ENCODE measurements around the gene MICU1.

The MICU1 gene

DNA sequence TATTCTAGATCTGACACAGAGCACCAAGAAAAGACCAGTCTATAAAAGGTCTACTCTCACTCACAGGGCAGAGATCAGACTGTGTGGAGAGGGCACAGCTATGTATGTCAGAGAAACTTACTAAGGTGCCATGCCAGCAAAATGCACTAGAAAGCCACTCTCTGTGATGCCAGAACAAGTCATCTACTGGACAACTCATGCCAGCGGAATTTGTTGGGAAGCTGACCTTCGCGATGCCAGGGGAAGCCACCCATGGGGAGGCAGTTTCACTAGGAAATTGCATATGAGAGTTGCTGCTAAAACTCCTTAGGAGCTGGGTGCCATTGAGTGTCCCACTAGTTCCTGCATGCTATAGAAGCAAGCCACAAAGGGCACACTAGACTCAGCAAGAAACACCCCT, 58.5 kb downstream of the MICU1 start:
- H3K4me3 ChIP-seq (ENCODE audit: low read depth, low read length), result no peak overlapping the region
- peak; percentile 20 for DNase-seq
- TF ChIP-seq, protein P1, sequence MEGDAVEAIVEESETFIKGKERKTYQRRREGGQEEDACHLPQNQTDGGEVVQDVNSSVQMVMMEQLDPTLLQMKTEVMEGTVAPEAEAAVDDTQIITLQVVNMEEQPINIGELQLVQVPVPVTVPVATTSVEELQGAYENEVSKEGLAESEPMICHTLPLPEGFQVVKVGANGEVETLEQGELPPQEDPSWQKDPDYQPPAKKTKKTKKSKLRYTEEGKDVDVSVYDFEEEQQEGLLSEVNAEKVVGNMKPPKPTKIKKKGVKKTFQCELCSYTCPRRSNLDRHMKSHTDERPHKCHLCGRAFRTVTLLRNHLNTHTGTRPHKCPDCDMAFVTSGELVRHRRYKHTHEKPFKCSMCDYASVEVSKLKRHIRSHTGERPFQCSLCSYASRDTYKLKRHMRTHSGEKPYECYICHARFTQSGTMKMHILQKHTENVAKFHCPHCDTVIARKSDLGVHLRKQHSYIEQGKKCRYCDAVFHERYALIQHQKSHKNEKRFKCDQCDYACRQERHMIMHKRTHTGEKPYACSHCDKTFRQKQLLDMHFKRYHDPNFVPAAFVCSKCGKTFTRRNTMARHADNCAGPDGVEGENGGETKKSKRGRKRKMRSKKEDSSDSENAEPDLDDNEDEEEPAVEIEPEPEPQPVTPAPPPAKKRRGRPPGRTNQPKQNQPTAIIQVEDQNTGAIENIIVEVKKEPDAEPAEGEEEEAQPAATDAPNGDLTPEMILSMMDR (IDR thresholded peaks at IDR 0.05; ENCODE audit: low read depth, low read length, missing control alignments), result no peak
- in situ Hi-C loops (cut with HindIII; ENCODE audit: low pct_ligation_motif_present, low sequenced_read_pairs), result no loop called here
- H3K27me3 ChIP-seq (replicated peaks), result no peaks in the 10 kb centered on the region
- no peaks in the 10 kb centered on the region for H3K36me3 ChIP-seq (replicated peaks)
- H3K27ac ChIP-seq, result no peak overlapping the region

DNA sequence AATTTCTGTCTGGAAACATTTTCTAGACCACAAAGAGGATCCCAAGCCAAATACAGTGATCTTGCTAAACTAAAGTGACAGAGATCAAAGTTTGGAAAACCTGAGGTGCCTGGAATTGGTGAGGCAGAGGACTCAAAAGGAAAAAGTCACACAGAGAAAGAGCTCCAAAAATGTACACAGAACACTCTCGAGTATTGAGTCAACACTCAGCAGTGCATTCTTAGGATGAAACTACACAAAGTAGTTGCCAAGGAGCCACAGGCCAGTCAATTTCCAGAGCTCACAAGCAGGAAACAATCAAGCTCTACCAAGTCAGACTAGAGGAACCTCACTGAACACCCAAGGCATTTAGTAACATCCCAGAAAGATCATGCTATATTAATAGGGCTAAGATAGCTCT, 61.3 kb downstream of the MICU1 start:
- Histone ChIP-seq H3K36me3 (replicated peaks) (no peaks in the 10 kb centered on the region), H3K27ac (no peak overlapping the region), H3K27me3 (replicated peaks) (no peaks in the 10 kb centered on the region), H3K4me3 (ENCODE audit: low read depth, low read length) (no peak overlapping the region)
- peak; percentile 54 for DNase-seq
- TF ChIP-seq, protein P1 (IDR thresholded peaks at IDR 0.05; ENCODE audit: low read depth, low read length, missing control alignments), result no peak
- in situ Hi-C loops (cut with HindIII; ENCODE audit: low pct_ligation_motif_present, low sequenced_read_pairs), result no loop called here

GRCh38 chr10:72563327-72563932, 62.4 kb downstream of the MICU1 start:
- TF ChIP-seq, protein P1 (IDR thresholded peaks at IDR 0.05; ENCODE audit: low read depth, low read length, missing control alignments), result no peak
- no peak for DNase-seq
- no peak overlapping the region for H3K4me3 ChIP-seq (ENCODE audit: low read depth, low read length)
- in situ Hi-C loops (cut with HindIII; ENCODE audit: low pct_ligation_motif_present, low sequenced_read_pairs), result no loop called here
- H3K27me3 ChIP-seq (replicated peaks), result no peaks in the 10 kb centered on the region
- H3K36me3 ChIP-seq (replicated peaks), result no peaks in the 10 kb centered on the region
- no peak overlapping the region for H3K27ac ChIP-seq

GRCh38 chr10:72561745-72562166, 64.1 kb downstream of the MICU1 start:
- in situ Hi-C loops (cut with HindIII; ENCODE audit: low pct_ligation_motif_present, low sequenced_read_pairs), result no loop called here
- Histone ChIP-seq H3K36me3 (replicated peaks) (no peaks in the 10 kb centered on the region), H3K27ac (no peak overlapping the region), H3K4me3 (ENCODE audit: low read depth, low read length) (no peak overlapping the region), H3K27me3 (replicated peaks) (no peaks in the 10 kb centered on the region)
- TF ChIP-seq, protein P1 (IDR thresholded peaks at IDR 0.05; ENCODE audit: low read depth, low read length, missing control alignments), result no peak
- no peak for DNase-seq

DNA sequence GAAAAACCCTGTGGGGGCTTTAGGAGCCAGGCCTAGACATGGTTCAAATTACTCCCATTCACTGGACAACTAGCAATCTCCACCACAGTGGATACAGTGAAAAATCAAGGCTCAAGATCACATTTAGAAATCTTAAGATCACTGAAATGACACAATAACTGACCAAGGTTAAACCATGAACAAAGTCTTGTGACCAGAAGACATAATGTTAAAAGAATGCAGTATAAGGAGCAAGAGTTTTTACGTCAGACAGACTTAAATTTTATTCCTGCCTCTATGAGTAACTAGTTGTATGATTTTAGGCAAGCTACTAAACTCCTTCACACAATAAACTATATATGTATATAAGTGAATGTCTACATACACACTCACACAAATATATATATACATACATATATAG, 68.5 kb downstream of the MICU1 start:
- in situ Hi-C loops (cut with HindIII; ENCODE audit: low pct_ligation_motif_present, low sequenced_read_pairs), result no loop called here
- H3K4me3 ChIP-seq (ENCODE audit: low read depth, low read length), result no peak overlapping the region
- TF ChIP-seq, protein P1 (IDR thresholded peaks at IDR 0.05; ENCODE audit: low read depth, low read length, missing control alignments), result no peak
- no peaks in the 10 kb centered on the region for H3K36me3 ChIP-seq (replicated peaks)
- peak overlapping the region; percentile 25 for H3K27ac ChIP-seq
- DNase-seq, result peak; percentile 3
- H3K27me3 ChIP-seq (replicated peaks), result no peaks in the 10 kb centered on the region

DNA sequence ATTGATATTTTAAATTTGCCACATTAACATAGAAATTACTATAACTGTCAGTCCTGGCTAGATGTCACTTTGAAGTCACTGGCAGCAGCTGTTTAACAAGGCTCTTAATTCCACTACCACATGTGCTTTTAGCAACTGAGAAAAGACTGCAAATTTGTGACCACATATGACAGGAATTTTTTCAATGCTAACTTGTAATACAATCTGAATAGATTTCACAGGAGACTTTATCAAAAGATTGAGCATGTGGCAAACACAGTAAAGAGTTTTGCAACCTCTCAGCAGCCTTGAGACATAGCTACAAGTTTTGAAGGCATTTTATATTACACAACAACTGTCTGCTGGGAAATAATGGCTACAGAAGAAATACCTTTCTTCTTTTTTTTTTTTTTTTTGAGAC, 73.0 kb downstream of the MICU1 start:
- TF ChIP-seq, protein P1 (IDR thresholded peaks at IDR 0.05; ENCODE audit: low read depth, low read length, missing control alignments), result no peak
- H3K36me3 ChIP-seq (replicated peaks), result peaks cover 6% of the 10 kb centered on the region
- no peak overlapping the region for H3K4me3 ChIP-seq (ENCODE audit: low read depth, low read length)
- DNase-seq, result peak; percentile 44
- no peaks in the 10 kb centered on the region for H3K27me3 ChIP-seq (replicated peaks)
- in situ Hi-C loops (cut with HindIII; ENCODE audit: low pct_ligation_motif_present, low sequenced_read_pairs), result no loop called here
- H3K27ac ChIP-seq, result no peak overlapping the region
